ENCODE measurements around the gene KIF19.

The KIF19 gene

DNA sequence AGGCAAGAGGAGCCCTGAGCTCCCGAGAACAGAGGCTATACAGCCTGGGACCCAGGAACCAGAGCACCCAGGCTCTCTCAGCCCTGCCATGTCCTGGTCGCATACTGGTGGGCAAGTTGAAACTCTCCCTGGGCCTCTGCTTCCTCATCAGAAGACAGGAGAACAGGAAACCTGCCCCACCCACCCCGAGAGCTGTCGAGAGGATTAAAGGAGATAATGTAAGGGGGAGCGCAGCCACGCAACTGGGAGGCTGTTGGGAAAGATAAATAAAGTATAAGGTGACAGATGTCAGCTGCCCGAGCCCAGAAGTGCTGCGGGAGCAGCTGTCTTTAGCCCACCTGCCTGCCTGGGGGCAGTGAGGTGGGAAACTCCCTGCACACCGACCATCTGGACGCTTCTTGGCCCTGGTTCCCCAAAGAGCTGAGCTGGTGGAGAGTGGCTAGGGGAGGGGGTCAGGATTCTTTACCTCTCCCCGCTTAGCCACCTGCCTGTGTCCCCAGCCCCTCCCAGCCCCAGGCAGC, 6.8 kb downstream of the KIF19 start:
- intact Hi-C loops (cut with DNase I) = no loop called here
- no peak for DNase-seq

DNA sequence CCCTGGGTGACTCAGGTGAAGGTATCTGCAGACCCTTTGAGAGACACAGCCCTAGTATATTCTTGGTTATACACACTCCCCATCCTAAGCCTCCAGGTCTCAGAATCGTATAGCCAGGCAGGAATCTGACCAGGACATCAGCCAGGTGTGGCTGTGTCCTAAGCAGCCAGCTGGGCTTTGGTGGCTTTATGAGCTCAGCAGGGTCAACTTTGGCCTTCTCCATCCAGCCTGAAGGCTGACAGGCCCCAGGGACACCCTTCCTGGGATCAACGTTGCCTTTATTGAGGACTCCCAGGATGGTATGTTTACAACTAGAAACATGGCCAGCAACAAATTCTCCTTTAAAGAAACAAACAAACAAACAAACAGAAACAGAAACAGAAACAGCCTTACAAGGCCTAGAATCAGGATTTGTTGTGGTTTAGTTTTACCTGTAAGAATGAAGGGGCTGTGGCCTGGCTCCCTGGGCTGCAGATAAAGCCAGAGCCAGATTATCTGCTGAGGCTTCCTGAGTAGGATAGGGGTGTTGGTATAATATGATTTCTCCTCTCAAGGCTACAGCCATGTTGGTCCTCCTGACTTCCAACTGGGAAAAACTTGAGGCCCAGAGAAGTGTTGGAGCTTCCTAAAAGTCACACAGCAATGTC, 8.5 kb downstream of the KIF19 start:
- DNase-seq = no peak
- intact Hi-C loops (cut with DNase I) = no loop called here

DNA sequence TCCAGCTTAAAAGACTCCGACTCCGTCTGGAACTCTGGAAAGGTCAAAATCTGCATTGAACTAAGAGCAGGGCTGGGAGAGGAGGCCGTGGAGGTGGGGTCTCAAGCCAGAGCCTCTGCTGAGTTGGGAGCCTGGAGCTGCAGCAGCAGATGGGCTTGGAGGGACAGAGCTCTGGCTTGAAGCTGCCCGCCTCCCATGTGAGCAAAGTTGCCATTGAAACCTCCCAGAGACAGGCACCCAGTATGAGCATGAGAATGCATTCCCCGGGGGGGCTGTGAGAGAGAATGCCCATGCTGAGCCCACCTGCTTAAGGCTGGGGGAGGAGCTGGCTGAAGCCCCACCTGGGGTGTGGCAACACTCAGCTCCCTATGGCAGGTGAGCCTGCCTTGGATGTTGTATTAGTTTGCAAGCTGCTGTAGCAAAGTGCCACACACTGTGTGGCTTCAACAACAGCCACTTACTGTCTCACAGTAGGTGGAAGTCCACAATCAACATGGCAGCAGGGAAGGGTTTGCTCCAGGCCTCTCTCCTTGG, 9.6 kb downstream of the KIF19 start:
- DNase-seq = no peak
- intact Hi-C loops (cut with DNase I) = no loop called here

DNA sequence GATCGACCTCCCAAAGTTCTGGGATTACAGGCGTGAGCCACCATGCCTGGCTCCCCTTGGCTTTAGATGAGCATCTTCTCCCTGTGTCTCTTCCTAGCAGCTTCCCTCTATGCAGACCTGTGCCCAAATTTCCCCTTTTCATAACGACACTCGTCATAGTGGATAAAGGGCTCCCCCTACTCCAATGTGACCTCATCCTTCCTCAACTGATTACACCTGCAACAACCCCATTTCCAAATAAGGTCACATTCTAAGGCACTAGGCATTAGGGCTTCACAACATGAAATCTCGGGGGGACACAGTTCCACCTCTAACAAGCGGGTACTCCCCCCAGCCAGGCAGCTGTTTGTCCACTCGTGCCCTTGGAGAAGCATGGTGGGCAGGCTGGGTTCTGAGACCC, 10.3 kb downstream of the KIF19 start:
- intact Hi-C loops (cut with DNase I) = no loop called here
- no peak for DNase-seq

DNA sequence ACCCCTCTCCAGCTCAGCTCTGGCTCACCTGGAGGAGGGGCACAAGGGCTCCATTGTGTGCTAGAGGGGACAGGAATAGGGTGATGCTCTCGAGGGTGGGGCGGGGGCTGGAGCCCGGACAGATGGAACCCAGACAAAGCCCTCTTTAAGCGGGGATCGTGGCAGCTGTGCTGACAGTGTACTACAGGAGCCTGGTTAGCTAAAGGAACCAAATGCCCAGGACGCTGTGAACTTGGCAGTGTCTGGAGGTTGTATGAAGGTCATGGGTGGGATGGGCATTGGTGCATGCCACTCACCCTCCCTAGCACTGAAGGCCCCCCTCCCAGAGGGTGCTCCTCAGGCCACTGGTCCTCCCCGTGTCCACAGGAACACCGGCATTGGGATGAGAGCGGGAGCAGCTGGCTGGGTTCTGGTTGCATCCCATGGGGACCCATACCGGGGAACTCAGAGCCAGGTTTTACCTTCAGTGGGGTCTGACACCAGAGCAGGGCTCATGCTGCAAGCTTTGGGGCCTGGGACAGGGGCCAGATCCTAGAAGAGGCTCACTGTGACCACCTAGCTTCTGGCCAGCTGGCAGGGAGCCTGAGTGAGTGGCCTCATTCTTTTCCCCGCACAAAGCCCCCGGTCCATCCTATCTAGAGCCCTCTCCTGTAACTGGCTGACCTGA, 11.9 kb downstream of the KIF19 start:
- intact Hi-C loops (cut with DNase I) = no loop called here
- peak; percentile 67 to 93 (median 84) for DNase-seq

DNA sequence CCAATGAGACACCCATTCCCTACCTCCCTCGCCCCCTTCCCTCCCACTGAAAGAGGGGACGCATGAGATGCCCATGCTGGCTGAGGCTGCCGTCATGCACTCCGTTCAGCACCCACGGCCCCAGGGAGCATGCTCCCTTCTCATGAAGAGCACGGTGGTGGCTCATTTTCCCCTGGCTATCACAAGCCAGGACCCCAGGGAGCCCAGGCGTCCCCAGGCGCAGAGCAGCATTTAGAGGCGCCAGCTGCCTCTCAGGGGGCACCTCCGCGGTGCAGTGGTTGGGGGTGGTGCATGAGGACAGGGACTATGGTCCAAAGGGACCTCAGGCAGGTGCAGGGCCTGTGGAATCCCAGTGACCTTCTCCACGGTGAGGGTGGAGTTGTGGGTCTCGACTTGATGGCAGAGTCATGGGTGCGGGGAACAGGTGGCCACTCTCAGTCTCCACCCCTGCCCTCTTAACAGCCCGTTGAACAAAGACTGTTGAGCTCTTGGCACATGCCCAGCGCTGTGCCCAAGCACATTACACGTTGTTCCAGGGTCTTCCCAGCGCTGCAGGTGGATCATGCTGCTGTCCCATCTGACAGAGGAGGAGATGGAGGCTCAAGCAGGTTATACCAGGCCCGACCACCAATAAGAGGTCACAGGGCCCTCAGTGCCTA, 13.6 kb downstream of the KIF19 start:
- no peak for DNase-seq
- intact Hi-C loops (cut with DNase I) = no loop called here

DNA sequence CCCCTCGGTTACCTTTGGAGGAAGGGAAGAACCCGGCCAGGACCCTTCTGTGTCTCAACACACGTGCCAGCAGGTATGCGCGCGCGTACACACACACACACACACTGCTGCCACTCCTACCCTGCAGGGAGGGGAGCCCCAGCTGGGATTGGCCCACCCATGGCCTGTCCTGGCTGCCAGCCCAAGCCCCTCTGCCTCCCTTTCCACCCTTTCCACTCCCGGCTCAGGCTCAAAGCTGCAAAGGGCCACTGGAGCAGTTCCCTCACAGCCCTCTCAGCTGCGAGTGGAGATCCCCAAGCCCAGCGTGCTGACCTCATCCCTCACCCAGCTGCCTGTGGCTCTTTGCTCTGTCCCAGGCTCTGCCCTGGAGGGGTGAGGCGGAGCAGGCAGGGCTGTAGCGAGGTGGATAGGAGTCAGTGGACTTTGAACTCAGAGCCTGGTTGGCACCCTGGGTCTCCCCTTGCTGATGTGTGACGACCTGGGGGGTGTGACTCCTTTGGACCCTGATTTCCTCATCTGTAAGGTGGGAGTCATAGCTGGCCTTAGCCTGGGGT, 14.5 kb downstream of the KIF19 start:
- peak in 41 of 42 donors; percentile 21 to 89 (median 73) for DNase-seq
- intact Hi-C loops (cut with DNase I) = no loop called here

DNA sequence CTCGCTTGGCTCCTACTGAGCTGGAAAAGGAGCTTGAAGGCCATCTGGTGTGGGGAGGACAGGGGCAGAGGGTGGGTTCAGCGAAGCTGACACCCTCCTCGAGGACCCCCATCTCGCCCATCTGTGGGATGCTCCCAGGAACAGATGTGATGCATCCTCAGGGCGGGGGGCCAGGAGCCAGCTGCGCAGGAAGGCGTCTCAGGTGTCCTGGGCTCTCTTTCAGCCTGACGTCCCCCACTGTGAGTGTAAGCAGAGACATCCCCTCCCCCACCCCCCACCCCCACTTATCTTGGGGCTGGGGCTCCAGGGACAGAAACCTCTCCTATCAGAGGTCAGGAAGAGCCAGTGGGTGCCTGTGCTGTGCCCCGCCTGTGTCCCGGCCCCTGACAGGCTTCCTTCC, 16.2 kb downstream of the KIF19 start:
- DNase-seq = no peak
- intact Hi-C loops (cut with DNase I) = no loop called here

DNA sequence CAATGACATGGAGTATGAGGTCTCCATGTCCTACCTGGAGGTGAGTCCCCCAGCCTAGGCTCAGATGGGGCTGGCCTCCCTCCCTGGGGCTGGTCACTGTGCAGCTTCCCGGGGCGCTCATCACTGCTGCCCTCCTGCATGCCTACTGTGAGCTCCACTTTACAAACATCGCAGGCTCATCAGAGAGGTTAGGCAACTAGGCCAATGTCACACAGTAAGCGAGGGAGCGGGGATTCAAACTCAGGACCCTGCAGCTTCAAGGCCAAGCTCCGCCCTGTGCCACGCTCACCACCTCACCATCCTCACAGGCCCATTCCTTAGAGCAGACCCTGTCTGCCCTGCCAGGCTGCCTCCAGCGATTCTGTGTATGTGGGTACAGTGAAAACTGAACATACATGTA, 17.1 kb downstream of the KIF19 start:
- intact Hi-C loops (cut with DNase I) = no loop called here
- no peak for DNase-seq

DNA sequence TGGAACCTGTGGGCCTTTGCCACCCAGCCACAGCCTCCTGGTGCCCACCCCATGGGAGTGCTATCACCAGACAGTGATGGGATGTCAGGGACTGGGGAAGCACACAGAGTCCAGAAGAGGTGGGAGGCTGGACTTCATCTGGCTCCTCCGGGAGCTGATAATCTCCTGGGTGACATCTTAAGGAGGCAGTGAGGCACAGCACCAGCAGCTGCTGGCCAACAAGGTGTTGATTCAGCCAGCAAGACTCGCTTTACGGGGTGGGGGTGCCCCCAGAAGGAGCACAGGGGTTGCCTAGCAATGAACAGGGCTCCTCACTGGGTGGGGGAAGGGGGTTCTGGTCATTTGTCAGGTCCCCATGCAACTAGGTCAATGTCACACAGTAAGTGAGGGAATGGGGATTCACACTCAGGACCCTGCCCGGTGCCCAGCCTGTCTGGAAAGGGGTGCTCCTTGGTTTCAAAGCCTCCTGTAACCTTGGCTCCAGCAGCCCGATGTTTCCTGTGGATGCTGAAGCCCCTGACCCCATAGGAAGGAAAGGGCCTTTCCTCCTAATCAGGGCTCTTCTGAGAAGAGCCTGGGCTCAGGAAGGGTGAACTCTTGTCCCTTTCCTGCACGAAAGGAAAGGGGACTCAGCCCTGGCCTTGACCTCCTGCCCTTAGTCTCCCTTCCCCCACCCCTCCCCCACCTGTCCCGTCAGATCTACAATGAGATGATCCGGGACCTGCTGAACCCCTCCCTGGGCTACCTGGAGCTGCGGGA, 17.7 kb downstream of the KIF19 start:
- DNase-seq = no peak
- intact Hi-C loops (cut with DNase I) = no loop called here

DNA sequence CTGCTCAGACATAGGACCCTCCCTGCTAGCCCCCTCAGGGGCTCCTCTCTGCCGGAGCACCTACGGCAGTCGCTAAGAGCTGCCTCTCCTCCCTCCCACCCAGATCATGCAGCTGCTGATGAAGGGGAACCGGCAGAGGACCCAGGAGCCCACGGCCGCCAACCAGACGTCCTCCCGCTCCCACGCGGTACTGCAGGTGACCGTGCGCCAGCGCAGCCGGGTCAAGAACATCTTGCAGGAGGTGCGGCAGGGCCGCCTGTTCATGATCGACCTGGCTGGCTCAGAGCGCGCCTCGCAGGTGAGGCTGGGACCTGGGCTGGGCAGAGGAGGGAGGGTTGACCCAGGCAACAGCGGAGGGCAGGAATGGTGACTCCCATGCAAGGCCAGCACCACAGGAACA, 18.6 kb downstream of the KIF19 start:
- no peak for DNase-seq
- intact Hi-C loops (cut with DNase I) = no loop called here

DNA sequence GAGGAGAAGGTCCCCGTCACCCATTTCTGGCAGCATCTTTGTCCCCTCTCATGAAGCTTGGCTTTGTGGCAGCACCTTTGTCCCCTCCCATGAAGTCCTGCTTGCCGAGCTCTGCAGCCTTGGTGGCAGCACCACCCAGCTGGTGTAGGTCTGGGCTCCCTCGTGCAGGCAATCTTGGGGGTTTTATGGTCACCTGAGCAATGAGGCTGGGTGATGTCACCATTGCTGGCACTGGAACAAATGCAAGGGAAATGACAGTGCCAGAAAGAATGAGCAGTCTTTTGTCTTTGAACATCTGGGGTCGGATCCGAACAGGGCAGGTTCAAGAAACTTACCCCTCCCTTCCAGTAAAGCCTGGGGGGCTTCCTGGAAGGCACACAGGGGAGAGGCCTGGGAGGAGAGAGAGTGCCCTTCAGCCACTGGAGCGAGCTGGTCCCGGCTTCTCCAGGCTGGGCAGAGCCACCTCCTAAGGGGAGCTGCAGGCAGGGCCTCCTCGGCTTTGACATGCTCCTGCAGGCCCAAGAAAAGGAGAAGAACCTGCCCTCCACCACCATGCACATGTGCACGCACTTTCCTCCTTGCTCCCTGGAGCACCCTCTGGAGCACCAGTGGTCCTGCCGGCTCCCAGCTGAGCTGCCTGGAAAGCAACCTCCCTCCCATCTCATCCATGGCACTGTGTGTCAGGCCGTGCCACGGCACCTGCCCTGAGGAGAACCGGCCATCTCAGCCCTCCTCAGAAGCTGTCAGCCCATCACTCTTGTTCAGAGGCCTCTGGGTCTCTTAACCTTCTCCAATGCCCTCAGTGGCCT, 19.6 kb downstream of the KIF19 start:
- DNase-seq = no peak
- intact Hi-C loops (cut with DNase I) = no loop called here

DNA sequence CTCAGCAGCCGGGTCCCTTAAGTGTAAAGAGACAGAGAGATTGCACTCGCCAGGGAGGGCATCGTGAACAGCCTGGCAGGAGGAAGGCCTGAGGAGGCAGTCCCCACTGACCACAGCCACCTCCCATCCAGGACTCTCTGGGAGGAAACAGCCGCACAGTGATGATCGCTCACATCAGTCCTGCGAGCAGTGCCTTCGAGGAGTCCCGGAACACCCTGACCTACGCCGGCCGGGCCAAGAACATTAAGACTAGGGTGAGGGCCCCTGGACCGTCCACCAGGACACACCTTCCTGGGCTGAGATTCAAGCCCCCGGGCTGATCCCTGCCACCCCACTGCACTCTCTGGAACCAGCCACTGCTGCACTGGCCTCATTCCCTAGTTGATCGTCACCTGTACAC, 21.6 kb downstream of the KIF19 start:
- peak in 1 of 42 donors; percentile 14 for DNase-seq
- intact Hi-C loops (cut with DNase I) = no loop called here

DNA sequence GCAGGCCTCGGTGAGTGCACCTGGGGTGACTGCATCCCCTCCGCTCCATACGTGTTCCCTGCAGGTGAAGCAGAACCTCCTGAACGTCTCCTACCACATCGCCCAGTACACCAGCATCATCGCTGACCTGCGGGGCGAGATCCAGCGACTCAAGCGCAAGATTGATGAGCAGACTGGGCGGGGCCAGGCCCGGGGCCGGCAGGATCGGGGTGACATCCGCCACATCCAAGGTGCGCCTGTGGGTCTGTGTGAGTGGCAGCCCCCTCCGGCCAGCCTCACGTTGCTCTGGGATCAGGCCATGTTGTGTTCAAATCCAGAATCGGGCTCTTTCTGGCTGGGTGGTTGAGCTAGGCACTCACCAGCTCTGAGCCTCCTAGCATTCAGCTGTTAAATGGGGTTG, 23.1 kb downstream of the KIF19 start:
- intact Hi-C loops (cut with DNase I) = no loop called here
- DNase-seq = no peak

DNA sequence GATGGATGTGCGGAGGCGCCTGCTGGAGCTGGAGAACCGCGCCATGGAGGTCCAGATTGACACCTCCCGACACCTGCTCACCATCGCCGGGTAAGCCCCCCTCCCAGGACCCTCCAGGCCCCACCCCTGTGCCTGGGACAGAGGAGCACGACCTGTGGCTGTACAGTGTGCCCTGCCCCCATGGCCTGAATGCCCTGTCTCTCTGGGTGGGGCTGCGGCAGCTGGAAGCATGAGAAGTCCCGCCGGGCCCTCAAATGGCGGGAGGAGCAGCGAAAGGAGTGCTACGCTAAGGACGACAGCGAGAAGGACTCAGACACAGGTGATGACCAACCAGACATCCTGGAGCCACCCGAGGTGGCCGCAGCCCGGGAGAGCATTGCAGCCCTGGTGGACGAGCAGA, 24.5 kb downstream of the KIF19 start:
- DNase-seq = peak in 1 of 42 donors; percentile 14
- intact Hi-C loops (cut with DNase I) = loop anchor here (5.0 kb wide), 1 partner anchor 38 kb away; no protein-coding TSS in a partner anchor

DNA sequence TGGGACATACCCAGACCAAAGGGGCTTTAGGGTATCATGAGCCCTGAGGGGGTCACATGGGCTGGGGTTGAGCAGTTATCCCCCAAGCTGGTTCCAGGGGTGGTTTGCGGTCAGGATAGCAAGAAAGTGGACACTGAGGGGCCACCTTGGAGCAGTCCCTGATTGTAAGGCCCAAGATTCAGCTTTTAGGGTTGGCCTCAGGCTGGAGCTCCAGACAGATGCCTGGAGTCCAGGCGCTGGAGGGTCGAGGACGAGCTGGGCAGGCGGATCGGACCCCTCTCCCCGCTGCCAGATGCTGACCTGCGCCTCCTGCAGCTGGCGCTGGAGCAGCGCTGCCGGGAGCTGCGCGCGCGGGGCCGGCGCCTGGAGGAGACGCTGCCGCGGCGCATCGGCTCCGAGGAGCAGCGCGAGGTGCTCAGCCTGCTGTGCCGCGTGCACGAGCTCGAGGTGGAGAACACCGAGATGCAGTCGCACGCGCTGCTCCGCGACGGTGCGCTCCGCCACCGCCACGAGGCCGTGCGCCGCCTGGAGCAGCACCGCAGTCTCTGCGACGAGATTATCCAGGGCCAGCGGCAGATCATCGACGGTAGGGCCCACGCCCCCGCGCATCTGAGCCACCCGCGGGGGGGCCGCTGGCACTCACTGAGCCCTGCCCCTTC, 25.7 kb downstream of the KIF19 start:
- intact Hi-C loops (cut with DNase I) = loop anchor here (5.0 kb wide), 1 partner anchor 39 kb away; no protein-coding TSS in a partner anchor
- peak in 9 of 42 donors; percentile 27 to 58 (median 39) for DNase-seq

DNA sequence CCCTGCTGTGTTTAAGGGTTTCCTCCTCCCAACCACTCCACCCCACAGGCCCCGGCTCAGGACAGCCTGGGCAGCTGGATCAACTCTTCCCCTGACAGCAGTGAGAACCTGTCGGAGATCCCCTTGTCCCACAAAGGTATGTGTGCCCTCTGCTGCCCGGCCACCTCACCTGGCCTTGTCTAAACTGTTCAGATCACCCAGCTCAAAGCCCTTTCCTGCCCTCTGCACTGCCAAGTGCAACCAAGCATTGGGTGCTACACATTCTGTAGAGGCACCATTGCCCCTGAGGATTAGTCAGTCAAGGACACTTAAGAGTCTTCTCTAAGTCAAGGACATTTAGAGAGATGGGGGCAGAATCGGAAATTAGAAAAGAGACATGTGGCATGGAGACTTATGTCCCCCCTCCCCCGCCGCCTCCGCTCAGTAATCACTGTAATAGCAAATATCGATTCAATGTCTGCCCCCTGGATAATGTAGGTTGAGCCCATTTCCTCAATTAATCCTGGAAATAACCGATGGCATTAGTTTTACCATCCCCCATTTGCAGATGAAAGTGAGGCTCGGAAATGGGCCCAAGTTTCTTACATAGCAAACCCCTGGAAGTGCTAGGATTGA, 27.5 kb downstream of the KIF19 start:
- DNase-seq = no peak
- intact Hi-C loops (cut with DNase I) = loop anchor here (5.0 kb wide), 1 partner anchor 41 kb away; no protein-coding TSS in a partner anchor
